ENCODE data around the gene KATNAL1.
A peak's percentile ranks its signal among the peaks of the same experiment; 100 is the strongest.

Gene KATNAL1

GRCh38 chr13:30312904-30313303, 5.6 kb upstream of the KATNAL1 start:
- Histone ChIP-seq H3K27me3 (ENCODE audit: insufficient read depth, low read depth, severe bottlenecking) (no peaks in the 10 kb centered on the region), H3K27ac (no peak overlapping the region; the same call in 1 of the 2 replicates), H3K4me3 (ENCODE audit: low read depth, low read length) (no peak overlapping the region), H3K36me3 (no peaks in the 10 kb centered on the region), H3K9me3 (ENCODE audit: severe bottlenecking) (no peaks in the 10 kb centered on the region)
- TF ChIP-seq, protein P1, sequence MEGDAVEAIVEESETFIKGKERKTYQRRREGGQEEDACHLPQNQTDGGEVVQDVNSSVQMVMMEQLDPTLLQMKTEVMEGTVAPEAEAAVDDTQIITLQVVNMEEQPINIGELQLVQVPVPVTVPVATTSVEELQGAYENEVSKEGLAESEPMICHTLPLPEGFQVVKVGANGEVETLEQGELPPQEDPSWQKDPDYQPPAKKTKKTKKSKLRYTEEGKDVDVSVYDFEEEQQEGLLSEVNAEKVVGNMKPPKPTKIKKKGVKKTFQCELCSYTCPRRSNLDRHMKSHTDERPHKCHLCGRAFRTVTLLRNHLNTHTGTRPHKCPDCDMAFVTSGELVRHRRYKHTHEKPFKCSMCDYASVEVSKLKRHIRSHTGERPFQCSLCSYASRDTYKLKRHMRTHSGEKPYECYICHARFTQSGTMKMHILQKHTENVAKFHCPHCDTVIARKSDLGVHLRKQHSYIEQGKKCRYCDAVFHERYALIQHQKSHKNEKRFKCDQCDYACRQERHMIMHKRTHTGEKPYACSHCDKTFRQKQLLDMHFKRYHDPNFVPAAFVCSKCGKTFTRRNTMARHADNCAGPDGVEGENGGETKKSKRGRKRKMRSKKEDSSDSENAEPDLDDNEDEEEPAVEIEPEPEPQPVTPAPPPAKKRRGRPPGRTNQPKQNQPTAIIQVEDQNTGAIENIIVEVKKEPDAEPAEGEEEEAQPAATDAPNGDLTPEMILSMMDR (IDR thresholded peaks at IDR 0.05; ENCODE audit: low read depth, low read length), result no peak
- DNase-seq, result no peak

DNA sequence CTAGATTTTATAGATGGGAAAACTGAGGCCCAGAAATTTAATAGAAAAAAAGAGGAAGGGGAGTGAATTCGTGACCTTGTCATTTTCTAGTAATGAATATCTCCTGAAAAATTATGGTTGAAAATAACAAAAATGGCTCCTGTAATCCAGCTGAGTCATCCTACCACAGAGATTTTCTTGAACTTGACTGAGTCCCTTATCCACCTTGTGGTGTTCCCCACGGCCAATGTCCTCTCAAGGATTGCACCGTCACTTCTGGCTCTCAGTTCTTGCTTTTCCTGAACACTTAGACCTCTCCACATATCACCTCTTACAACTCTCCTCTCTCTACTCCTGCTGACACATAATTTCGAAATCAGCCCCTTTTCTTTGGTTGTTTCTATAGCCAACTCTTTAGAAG, 1.2 kb upstream of the KATNAL1 start:
- H3K27ac ChIP-seq, result no peak overlapping the region
- DNase-seq, result no peak
- no peaks in the 10 kb centered on the region for H3K9me3 ChIP-seq (ENCODE audit: severe bottlenecking)
- no peaks in the 10 kb centered on the region for H3K27me3 ChIP-seq (ENCODE audit: insufficient read depth, low read depth, severe bottlenecking)
- no peaks in the 10 kb centered on the region for H3K36me3 ChIP-seq
- TF ChIP-seq, protein P1 (IDR thresholded peaks at IDR 0.05; ENCODE audit: low read depth, low read length), result no peak
- no peak overlapping the region for H3K4me3 ChIP-seq (ENCODE audit: low read depth, low read length)

- TF ChIP-seq, protein P1 (IDR thresholded peaks at IDR 0.05; ENCODE audit: low read depth, low read length), result no peak
- H3K36me3 ChIP-seq, result no peaks in the 10 kb centered on the region
- peak overlapping the region; percentile 94 for H3K27ac ChIP-seq
- H3K9me3 ChIP-seq (ENCODE audit: severe bottlenecking), result no peaks in the 10 kb centered on the region
- peak overlapping the region; percentile 67 for H3K4me3 ChIP-seq (ENCODE audit: low read depth, low read length)
- no peak for DNase-seq
- H3K27me3 ChIP-seq (ENCODE audit: insufficient read depth, low read depth, severe bottlenecking), result no peaks in the 10 kb centered on the region
Measured at GRCh38 chr13:30307971-30308290, 580 bp upstream of the KATNAL1 start.

DNA sequence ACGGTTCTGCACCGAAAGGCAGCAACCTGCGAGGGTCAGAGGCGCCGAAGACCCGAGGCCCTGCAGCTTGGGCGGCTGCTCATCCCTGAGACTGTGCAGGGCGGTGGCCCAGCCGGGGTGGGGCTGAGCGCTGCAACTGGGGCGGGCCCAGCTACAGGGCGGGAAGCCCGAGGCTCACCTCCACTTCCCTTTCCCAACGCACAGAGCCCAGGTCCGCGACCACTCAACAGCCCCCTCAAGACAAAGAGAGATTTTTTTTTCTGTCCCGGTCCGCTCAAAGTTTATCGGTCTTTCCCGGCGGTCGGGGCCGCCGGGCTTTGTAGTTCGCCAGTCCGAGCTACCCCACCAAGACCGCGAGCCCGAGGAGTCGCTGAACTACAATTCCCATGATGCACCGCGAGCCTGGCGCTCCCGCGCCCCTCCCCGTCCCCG, 573 bp downstream of the KATNAL1 start:
- TF ChIP-seq, protein P1 (IDR thresholded peaks at IDR 0.05; ENCODE audit: low read depth, low read length), result no peak
- Histone ChIP-seq H3K27ac (peak overlapping the region; percentile 94), H3K27me3 (ENCODE audit: insufficient read depth, low read depth, severe bottlenecking) (no peaks in the 10 kb centered on the region), H3K4me3 (ENCODE audit: low read depth, low read length) (peak overlapping the region; percentile 67), H3K9me3 (ENCODE audit: severe bottlenecking) (no peaks in the 10 kb centered on the region), H3K36me3 (no peaks in the 10 kb centered on the region)
- peak; percentile 89 for DNase-seq

DNA sequence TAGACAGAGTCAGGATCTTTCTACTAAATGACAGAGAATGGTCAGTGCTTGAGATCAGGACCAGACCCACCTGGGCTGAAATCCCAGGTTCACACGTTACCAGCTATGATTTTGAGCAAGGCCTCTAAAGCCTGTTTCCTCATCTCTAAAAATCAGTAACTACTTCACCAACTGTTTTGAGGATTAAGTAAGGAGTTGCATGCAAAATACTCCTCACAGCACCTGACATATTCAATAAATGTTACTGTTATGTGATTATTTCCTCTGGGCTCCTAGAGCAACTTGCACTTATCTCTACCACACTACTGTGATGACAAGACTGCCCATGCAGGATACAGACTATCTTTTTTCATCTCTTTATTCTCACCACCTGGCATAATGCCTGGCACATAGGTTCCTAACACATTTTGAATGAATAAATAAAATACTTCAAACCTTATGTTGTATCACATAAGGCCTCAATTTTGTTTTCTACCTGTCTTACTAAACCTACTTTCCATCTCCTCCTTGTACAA, 1.8 kb downstream of the KATNAL1 start:
- no peak for DNase-seq
- Histone ChIP-seq H3K27ac (no peak overlapping the region), H3K4me3 (ENCODE audit: low read depth, low read length) (no peak overlapping the region), H3K36me3 (no peaks in the 10 kb centered on the region), H3K27me3 (ENCODE audit: insufficient read depth, low read depth, severe bottlenecking) (no peaks in the 10 kb centered on the region), H3K9me3 (ENCODE audit: severe bottlenecking) (no peaks in the 10 kb centered on the region)
- TF ChIP-seq, protein P1 (IDR thresholded peaks at IDR 0.05; ENCODE audit: low read depth, low read length), result no peak

- Histone ChIP-seq H3K27me3 (ENCODE audit: insufficient read depth, low read depth, severe bottlenecking) (no peaks in the 10 kb centered on the region), H3K27ac (no peak overlapping the region), H3K9me3 (ENCODE audit: severe bottlenecking) (no peaks in the 10 kb centered on the region), H3K4me3 (ENCODE audit: low read depth, low read length) (no peak overlapping the region), H3K36me3 (no peaks in the 10 kb centered on the region)
- no peak for DNase-seq
- TF ChIP-seq, protein P1 (IDR thresholded peaks at IDR 0.05; ENCODE audit: low read depth, low read length), result no peak
Measured at GRCh38 chr13:30303269-30303668, 4.1 kb downstream of the KATNAL1 start.
